Small intestine (tissue), 7 donors: ENCODE data around the gene KCNA4. TPM values are rescaled to one million over a fixed set of nuclear protein-coding genes. Genes with fewer than 3 reads are reported as not detected.
"Not testable (repeated sequence)": the region's sequence is repeated elsewhere in the genome, so short reads cannot be mapped to it uniquely, and the experiment has no call there.

Experiments used
- DNase-seq, 2 donors: peaks; one replicate each; pipeline versions ENCODE4 v3.0.0 to v3.0.0-alpha.2; 2013
- FAIRE-seq: peaks from 2 replicates; lab custom pipeline; 2012; peaks lifted over from hg19 to GRCh38; lab: Jason Lieb, UNC
- H3K27ac ChIP-seq, 3 donors: one replicate each; pipeline ENCODE4 v1.5.1; 2013; ENCODE audit warnings: low read length in 2 of 3, mild to moderate bottlenecking in 2 of 3, control low read depth in 1 of 3, inconsistent platforms in 1 of 3, low read depth in 1 of 3, moderate library complexity in 1 of 3
- H3K27me3 ChIP-seq, 3 donors: one replicate each; pipeline ENCODE4 v1.6.1; 2013; ENCODE audit warnings: low read length in 3 of 3, inconsistent platforms in 1 of 3; ENCODE audit not compliant: control insufficient read depth in 3 of 3, insufficient read depth in 3 of 3
- H3K36me3 ChIP-seq, 3 donors: one replicate each; pipeline ENCODE4 v1.6.1; 2013; ENCODE audit warnings: low read length in 3 of 3, inconsistent platforms in 1 of 3, low read depth in 1 of 3, mild to moderate bottlenecking in 1 of 3, moderate library complexity in 1 of 3; ENCODE audit not compliant: control insufficient read depth in 3 of 3, insufficient read depth in 2 of 3
- H3K4me1 ChIP-seq, 3 donors: one replicate each; pipeline ENCODE4 v1.6.1; 2013; ENCODE audit warnings: low read length in 2 of 3, inconsistent platforms in 1 of 3, low read depth in 1 of 3, mild to moderate bottlenecking in 1 of 3, moderate library complexity in 1 of 3; ENCODE audit not compliant: control insufficient read depth in 3 of 3, insufficient read depth in 2 of 3
- H3K4me3 ChIP-seq, 3 donors: one replicate each; pipeline ENCODE4 v1.5.1; 2013; ENCODE audit warnings: low read length in 3 of 3, control low read depth in 1 of 3, inconsistent platforms in 1 of 3, low read depth in 1 of 3, mild to moderate bottlenecking in 1 of 3, moderate library complexity in 1 of 3
- H3K9me3 ChIP-seq, 2 donors: one replicate each; pipeline ENCODE4 v1.6.1; 2013; ENCODE audit warnings: low read depth in 1 of 2, low read length in 1 of 2; ENCODE audit not compliant: control insufficient read depth in 2 of 2, insufficient read depth in 1 of 2
- WGBS, 3 donors: extraction: QIAGEN DNeasy Blood & Tissue Kit; methylation state at CpG; one replicate each; pipeline ENCODE4 v1.1.7; 2013; 5-methylcytosine and 5-hydroxymethylcytosine counted together
- polyA plus RNA-seq, 4 donors: library from polyadenylated mRNA; stranded (reverse) in 3 of 4; unstranded in 1 of 4; fragments of 200-250 nt in 3 of 4; fragments of 120-200 nt in 1 of 4; gene quantifications; one replicate each; pipeline versions ENCODE4 v1.2.1 to v1.2.3, GENCODE V29; 2013
- donor health status: healthy with polysubstance abuse.
- donor health status: control.
- donor health status: control.
- donor health status: Bipolar disorder and iron deficiency.
- donor health status: healthy.

Gene KCNA4
- polyA plus RNA-seq, 4 donors: 0.01 to 0.27 TPM; not detected in 2

DNA sequence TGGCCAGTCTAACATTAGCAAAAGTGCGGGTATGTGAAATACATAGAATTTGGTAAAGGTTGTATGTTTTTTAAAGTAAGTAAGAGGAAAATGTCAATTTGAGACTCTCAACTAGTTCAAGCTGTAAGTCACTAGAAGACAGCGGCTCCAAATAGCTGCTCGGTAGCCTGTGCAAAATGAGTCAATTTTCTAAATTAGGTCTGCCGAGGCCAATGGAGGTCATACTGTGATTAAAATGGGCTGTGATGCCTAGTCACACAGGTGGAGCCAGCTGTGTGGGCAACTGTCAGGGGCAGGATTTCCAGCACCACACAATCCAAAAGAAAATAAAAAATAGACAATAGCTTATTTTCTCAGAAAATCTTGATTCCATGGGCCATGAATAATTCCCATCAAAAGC, 32.3 kb downstream of the KCNA4 start:
- 88 to 89% (median 88%) methylated on average over 4 of the region's 4 CpGs for WGBS, 3 donors
- Histone ChIP-seq H3K27ac (no peak overlapping the region), H3K4me3 (no peak overlapping the region), H3K4me1 (no peaks in the 10 kb centered on the region), H3K9me3 (no peaks in the 10 kb centered on the region), H3K27me3 (no peaks in the 10 kb centered on the region), H3K36me3 (no peaks in the 10 kb centered on the region)
- DNase-seq (no peak), FAIRE-seq (no peak)

DNA sequence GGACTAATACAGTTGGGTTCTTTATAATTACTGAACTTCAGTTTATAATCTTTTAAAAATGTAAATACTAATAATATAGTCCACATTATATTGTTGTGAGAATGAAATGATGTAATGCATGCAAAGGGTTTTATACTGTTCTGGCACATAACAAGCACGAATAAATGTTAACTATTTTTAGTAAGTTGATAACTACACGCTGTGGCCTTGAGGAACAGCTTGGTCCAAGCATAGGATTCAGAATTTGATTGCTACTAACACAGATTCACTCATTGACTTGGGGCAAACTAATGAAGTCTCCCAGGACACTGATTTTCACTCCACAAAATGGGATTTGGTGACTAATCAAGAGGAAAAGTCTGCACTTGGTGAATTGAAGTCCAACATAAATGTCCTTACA, 38.3 kb downstream of the KCNA4 start:
- no peak overlapping the region for H3K27ac ChIP-seq
- H3K36me3 ChIP-seq: no peaks in the 10 kb centered on the region
- no peaks in the 10 kb centered on the region for H3K9me3 ChIP-seq
- FAIRE-seq (no peak), DNase-seq (no peak)
- H3K4me1 ChIP-seq: no peaks in the 10 kb centered on the region
- H3K4me3 ChIP-seq: no peak overlapping the region
- WGBS, 3 donors: 60 to 69% (median 62%) methylated on average over 2 of the region's 2 CpGs
- no peaks in the 10 kb centered on the region for H3K27me3 ChIP-seq

DNA sequence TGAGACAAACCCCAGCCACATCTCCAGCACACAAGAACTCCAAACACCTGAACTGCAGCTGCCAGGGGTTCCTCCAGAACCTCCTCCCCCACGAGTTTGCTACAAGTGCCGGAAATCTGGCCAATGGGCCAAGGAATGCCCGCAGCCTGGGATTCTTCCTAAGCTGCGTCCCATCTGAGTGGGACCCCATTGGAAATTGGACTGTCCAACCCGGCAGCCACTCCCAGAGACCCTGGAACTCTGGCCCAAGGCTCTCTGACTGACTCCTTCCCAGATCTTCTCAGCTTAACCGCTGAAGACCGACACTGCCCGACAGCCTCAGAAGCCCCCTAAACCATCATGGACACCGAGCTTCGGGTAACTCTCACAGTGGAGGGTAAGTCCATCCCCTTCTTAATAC, 41.2 kb downstream of the KCNA4 start:
- 79 to 91% (median 87%) methylated on average over 10 of the region's 10 CpGs for WGBS, 3 donors
- FAIRE-seq, H3K4me3 ChIP-seq, H3K36me3 ChIP-seq, H3K27me3 ChIP-seq, DNase-seq, H3K27ac ChIP-seq, H3K9me3 ChIP-seq, H3K4me1 ChIP-seq: not testable (repeated sequence)

DNA sequence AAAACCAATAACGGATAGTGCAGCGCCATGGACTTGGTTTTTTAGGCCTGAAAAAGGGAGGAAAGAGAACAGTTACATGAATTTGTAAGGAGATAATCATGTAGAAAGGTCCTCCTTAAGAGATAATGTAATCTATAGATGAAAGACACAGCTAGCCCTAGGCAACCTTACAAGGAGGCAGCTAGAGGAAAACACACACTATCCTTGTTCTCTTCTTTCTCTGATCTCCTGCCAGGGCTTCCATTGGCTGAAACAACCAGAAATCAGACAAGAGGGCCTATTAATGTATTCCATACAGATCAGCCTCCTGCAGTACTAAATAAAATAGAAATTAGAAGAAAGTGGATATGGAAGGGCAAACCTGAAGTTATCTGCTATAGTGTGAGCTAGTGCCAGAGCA, 53.0 kb downstream of the KCNA4 start:
- no peaks in the 10 kb centered on the region for H3K4me1 ChIP-seq
- FAIRE-seq (no peak), DNase-seq (no peak)
- H3K4me3 ChIP-seq: no peak overlapping the region
- H3K9me3 ChIP-seq: no peaks in the 10 kb centered on the region
- H3K27me3 ChIP-seq: no peaks in the 10 kb centered on the region
- no peaks in the 10 kb centered on the region for H3K36me3 ChIP-seq
- H3K27ac ChIP-seq: no peak overlapping the region
- WGBS, 3 donors: 82 to 89% (median 87%) methylated on average over 2 of the region's 2 CpGs

DNA sequence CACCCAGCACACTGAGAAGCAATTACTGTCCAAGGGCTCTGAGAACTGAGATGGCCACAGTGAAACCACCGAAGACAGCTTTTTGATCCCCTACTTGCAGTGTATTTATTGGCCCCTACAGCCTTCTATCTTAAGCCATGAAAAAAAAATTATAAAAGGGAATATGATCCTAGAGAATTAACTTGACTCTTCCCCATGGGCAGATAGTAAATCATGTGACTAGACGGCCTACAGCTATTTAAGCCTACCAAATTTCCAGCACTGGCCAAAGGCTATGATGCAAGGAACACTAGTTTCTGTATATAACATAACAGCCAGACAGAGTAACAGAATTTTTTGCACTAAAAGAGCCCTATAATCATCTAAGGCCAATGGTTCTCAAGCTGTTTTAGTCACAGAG, 53.8 kb downstream of the KCNA4 start:
- Histone ChIP-seq H3K27ac (no peak overlapping the region), H3K36me3 (no peaks in the 10 kb centered on the region), H3K4me1 (no peaks in the 10 kb centered on the region), H3K4me3 (no peak overlapping the region), H3K9me3 (no peaks in the 10 kb centered on the region), H3K27me3 (no peaks in the 10 kb centered on the region)
- no peak for FAIRE-seq
- no peak for DNase-seq
- WGBS, 3 donors: 82 to 86% (median 85%) methylated on average over 2 of the region's 2 CpGs

DNA sequence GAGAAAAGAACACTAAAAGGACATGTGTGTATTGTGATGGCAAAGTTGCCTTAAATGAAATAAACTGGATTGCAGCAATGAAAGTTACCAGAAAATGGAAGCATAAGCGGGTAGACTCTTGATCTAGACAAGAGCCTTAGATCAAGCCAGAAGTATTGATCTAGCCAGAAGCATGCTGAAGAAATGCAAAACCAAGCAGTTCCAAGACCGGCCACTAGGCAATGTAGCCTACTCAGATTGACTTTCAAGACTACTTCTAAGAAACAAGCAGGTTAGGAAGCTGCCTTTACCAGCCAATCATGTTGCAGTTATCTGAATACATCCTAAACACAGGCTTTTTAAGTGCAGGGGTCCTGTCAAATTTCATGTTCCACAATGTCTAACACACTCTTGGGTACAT, 54.6 kb downstream of the KCNA4 start:
- no peaks in the 10 kb centered on the region for H3K9me3 ChIP-seq
- no peak overlapping the region for H3K27ac ChIP-seq
- no peak overlapping the region for H3K4me3 ChIP-seq
- FAIRE-seq: no peak
- H3K27me3 ChIP-seq: no peaks in the 10 kb centered on the region
- no peaks in the 10 kb centered on the region for H3K4me1 ChIP-seq
- no peak for DNase-seq
- 60 to 74% (median 73%) methylated on average over 2 of the region's 2 CpGs for WGBS, 3 donors
- H3K36me3 ChIP-seq: no peaks in the 10 kb centered on the region

Other genes starting within 250 kb of the KCNA4 start
- not detected for gene FSHB, start 214.0 kb upstream of the KCNA4 start, polyA plus RNA-seq